GM12872 (cell line): ENCODE data around the gene NOS1AP.

Source experiments
- TF ChIP-seq, protein P1 (sequence below): IDR thresholded peaks from 3 replicates; pipeline ENCODE4 v1.5.1; 2011; ENCODE audit warnings: low read depth, mild to moderate bottlenecking, low read length, moderate library complexity; ENCODE audit not compliant: insufficient read depth

NOS1AP gene

DNA sequence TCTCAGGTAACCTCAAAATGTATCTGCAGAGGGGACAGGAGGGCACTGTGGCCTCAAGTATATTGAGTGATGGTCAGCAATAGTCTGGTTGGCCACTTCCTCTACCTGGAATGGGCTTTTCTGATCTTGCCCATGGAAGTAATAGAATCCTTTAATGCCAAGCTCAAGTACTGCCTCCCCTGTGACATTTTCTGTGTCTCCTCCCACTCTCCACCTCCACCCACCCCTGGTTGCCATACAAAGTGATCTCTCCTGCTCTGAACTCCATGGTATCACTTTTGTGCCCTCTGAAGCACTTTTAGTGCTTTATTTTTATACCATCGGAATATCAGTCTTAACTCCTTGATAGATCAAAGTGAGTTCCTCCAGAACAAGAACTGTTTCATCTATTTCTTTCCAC is 9.2 kb upstream of the NOS1AP start:
- TF ChIP-seq, protein P1, sequence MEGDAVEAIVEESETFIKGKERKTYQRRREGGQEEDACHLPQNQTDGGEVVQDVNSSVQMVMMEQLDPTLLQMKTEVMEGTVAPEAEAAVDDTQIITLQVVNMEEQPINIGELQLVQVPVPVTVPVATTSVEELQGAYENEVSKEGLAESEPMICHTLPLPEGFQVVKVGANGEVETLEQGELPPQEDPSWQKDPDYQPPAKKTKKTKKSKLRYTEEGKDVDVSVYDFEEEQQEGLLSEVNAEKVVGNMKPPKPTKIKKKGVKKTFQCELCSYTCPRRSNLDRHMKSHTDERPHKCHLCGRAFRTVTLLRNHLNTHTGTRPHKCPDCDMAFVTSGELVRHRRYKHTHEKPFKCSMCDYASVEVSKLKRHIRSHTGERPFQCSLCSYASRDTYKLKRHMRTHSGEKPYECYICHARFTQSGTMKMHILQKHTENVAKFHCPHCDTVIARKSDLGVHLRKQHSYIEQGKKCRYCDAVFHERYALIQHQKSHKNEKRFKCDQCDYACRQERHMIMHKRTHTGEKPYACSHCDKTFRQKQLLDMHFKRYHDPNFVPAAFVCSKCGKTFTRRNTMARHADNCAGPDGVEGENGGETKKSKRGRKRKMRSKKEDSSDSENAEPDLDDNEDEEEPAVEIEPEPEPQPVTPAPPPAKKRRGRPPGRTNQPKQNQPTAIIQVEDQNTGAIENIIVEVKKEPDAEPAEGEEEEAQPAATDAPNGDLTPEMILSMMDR, result no peak

DNA sequence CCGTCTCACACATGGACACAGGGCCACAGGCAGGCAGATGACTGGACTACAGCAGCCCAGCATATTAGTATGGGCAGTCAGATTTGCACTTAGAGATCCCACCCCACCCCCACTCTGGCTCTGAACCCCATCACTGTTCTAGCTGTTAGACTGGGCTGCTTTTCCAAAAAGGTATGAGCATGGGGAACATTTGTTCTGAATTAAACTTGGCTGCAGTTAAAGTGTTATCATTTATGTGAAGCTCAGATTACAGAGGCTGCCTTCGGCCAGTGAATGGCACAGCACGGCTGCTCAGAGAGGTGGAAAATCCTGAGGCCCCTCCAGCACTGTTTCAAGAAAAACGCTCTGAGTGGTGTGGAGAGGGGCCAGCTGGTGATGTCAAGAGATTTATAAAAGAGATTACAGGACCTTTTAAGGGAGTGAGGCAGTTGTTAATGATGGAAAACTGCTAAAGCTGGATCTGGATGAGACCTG is 6.9 kb upstream of the NOS1AP start:
- TF ChIP-seq, protein P1, result no peak

DNA sequence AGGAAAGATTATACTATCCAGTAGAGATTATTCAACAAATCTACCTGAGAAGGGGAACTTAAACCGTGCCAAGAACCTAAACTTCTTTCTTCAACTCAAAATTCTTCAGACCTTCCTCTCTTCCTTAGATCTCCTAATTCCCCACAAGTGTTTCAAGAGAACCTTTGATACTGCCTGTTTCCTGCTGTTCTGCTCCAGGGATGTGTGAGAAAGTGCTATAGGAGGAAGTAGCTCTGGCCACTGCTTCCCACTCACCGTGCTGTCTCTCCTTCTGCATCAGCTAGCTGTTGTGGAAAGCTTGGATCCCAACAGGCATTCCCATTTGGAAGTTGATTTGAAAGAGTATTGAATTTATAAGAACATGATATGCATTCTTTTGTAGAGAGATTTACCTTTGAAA is 4.5 kb upstream of the NOS1AP start:
- TF ChIP-seq, protein P1, result no peak

DNA sequence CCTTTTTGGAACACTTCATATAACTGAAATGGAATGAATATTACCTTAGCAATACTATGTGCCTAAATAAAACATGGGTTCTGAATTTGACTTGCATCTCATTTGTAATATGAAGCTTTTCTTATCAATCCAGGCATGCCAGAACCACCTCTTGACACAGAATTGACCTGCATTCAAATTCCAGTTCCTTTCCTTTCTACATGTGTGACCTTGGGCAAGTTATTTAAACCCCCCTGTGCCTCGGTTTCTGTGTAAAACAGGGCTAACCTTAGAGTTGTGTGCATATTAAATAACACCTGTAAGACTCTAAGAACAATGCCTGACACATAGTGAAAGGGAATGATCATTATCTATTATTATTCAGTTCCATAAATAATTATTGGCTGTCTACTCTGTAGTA is 2.0 kb upstream of the NOS1AP start:
- TF ChIP-seq, protein P1, result no peak

DNA sequence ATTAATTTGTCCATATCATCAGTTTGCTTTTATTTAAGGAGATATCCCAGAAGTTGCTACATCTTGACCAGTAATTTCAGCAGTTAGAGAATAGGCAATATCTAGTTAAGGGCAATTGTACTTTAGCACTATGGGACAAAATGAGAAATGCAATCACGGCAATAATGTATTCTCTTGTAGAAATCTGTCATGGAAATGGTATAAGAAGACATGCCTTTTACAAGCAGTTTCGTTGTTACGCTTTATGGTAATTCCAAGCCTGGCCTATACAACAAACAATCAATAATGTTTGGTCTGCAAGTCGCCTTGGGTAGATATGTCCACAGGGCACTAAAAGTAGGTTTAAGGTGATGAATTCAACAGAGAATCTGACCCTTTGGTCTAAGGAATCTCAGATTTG is 1.2 kb upstream of the NOS1AP start:
- TF ChIP-seq, protein P1, result no peak

DNA sequence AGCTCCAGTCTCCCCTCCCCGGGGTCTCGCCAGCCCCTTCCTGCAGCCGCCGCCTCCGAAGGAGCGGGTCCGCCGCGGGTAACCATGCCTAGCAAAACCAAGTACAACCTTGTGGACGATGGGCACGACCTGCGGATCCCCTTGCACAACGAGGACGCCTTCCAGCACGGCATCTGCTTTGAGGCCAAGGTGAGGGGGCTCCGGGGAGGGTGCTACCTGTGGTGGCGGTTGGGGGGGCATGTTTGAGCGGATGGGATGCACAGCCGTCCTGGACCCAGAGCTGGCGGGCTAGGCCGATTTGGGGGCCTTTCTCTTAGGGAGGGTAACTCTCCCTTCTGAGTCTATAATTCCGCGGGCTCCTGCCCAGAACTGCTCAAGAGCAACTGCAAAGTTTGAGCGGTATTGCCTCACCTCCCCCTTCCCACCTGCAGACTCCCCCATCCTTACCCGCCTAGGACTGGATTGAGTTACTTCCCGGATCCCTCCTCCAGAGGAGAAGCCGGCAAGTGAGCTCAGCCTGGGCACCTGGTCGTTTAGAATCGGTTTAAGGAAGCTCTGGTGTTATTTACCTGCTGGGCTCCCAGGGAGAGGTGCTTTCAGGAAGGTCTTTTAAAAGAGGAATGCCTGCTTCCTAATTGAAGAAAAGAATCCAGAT is 730 bp downstream of the NOS1AP start:
- TF ChIP-seq, protein P1, result no peak

DNA sequence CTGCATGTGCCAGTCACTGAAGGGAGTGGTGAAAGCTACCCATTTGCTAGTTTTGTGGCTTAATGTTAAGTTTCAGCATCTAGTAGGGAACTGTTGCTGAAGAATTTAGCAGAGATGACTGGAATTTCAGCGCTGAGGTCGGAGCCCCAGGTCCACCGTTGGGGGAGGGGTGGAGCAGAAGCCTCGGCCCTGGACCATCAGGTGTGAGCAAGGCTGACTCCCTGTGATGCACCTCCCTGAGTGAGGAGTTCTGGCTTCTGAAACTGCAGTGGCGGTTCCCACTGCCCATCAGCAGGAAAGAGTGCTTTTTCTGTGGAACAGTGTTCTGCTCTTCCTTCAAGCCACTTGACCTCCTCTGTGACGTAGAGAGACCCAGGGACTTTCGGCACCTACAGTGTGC is 1.3 kb downstream of the NOS1AP start:
- TF ChIP-seq, protein P1, result no peak
